HepG2 (cell line): Measurements from ENCODE around the gene KCNQ1OT1. TPM values are rescaled to one million over a fixed set of nuclear protein-coding genes. Genes with fewer than 3 reads are reported as not detected.

Source experiments
- ATAC-seq: fragments of 200-7000 bp; cut with Tn5 transposase; 3 replicates; pipeline ENCODE4 v1.9.1; 2020; ENCODE audit warnings: mild to moderate bottlenecking, moderate library complexity
- BruUV-seq: library from RNA; stranded (reverse); fragments of 400-500 nt; replicated peaks from 2 replicates; lab custom pipeline; 2021; lab: Mats Ljungman, UMichigan
- CTCF ChIA-PET: fragments of 300-600 bp; formaldehyde crosslinking; extraction: SDS; loops from one replicate; lab custom pipeline; 2021; ENCODE audit warnings: low total read pairs, inconsistent platforms, low intra/inter-chr PET ratio; lab: Yijun Ruan, JAX
- POLR2A ChIA-PET: fragments of 350-600 bp; sonication (Branson Sonifier 250); formaldehyde crosslinking; loops from one replicate; lab custom pipeline; 2020; ENCODE audit warnings: antibody characterized with exemption, inconsistent platforms; lab: Yijun Ruan, JAX
- DNase-seq: peaks from one replicate; pipeline ENCODE4 v3.0.0-alpha.2; 2015; ENCODE audit warnings: low spot score
- FAIRE-seq: peaks from 3 replicates; lab custom pipeline; 2011; peaks lifted over from hg19 to GRCh38; lab: Jason Lieb, UNC
- H2AFZ ChIP-seq: one replicate; pipeline ENCODE4 v1.6.1; 2011; ENCODE audit warnings: low read length, inconsistent platforms
- H3K27ac ChIP-seq: fragments of 300-600 bp; 3 replicates; pipeline ENCODE4 v1.8.0; 2011; ENCODE audit warnings: mixed run types, mild to moderate bottlenecking, mixed read lengths, low read length, inconsistent platforms; ENCODE audit not compliant: insufficient read depth; ENCODE audit errors: extremely low read length
- H3K27me3 ChIP-seq, 2 experiments: fragments of 200-600 bp in 1 of 2; 2 replicates in 1 of 2; 3 replicates in 1 of 2; pipeline versions ENCODE4 v1.6.0 to v1.8.0; 2011; ENCODE audit warnings: low read length in 2 of 2, mild to moderate bottlenecking in 2 of 2, moderate library complexity in 2 of 2, inconsistent platforms in 1 of 2; ENCODE audit not compliant: insufficient read depth in 2 of 2, control insufficient read depth in 1 of 2
- H3K36me3 ChIP-seq, 2 experiments: fragments of 200-600 bp in 1 of 2; replicated peaks in 1 of 2; 2 replicates in 1 of 2; 3 replicates in 1 of 2; pipeline versions ENCODE4 v1.5.1 to v1.8.0; 2011; ENCODE audit warnings: low read length in 2 of 2, inconsistent platforms in 1 of 2; ENCODE audit not compliant: insufficient read depth in 2 of 2, control insufficient read depth in 1 of 2
- H3K4me1 ChIP-seq: 2 replicates; pipeline ENCODE4 v1.5.1; 2012; ENCODE audit warnings: low read length, inconsistent platforms; ENCODE audit not compliant: insufficient read depth
- H3K4me2 ChIP-seq: 2 replicates; pipeline ENCODE4 v1.6.0; 2011; ENCODE audit warnings: low read depth, low read length, inconsistent platforms
- H3K4me3 ChIP-seq, 3 experiments: fragments of 200-600 bp in 1 of 3; sonication (generic), shearing (Covaris generic) in 1 of 3; replicated peaks in 1 of 3; 2 replicates each; pipeline ENCODE4 v1.5.1; 2011 to 2016; ENCODE audit warnings: low read length in 3 of 3, inconsistent platforms in 2 of 3, low read depth in 2 of 3, mild to moderate bottlenecking in 2 of 3, control low read depth in 1 of 3, mixed read lengths in 1 of 3; ENCODE audit not compliant: insufficient read depth in 1 of 3
- H3K79me2 ChIP-seq: one replicate; pipeline ENCODE4 v1.6.1; 2011; ENCODE audit warnings: low read length, inconsistent platforms; ENCODE audit not compliant: insufficient read depth
- H3K9ac ChIP-seq: 2 replicates; pipeline ENCODE4 v1.6.0; 2011; ENCODE audit warnings: mild to moderate bottlenecking, low read depth, low read length, inconsistent platforms; ENCODE audit not compliant: insufficient read depth
- H3K9me3 ChIP-seq: 2 replicates; pipeline ENCODE4 v1.5.1; 2012; ENCODE audit warnings: mild to moderate bottlenecking, low read length
- H4K20me1 ChIP-seq: 2 replicates; pipeline ENCODE4 v1.6.0; 2011; ENCODE audit warnings: inconsistent platforms, mild to moderate bottlenecking, low read length, moderate library complexity; ENCODE audit not compliant: insufficient read depth
- GMEB1 ChIP-seq: sonication (generic); formaldehyde crosslinking; IDR thresholded peaks from 2 replicates; pipeline ENCODE4 v1.5.1; 2020; ENCODE audit warnings: missing genetic modification reagents, mild to moderate bottlenecking, borderline replicate concordance
- IRF1 ChIP-seq: sonication (generic); formaldehyde crosslinking; IDR thresholded peaks from 2 replicates; pipeline ENCODE4 v1.4.0; 2020; ENCODE audit warnings: low read depth, mild to moderate bottlenecking, missing genetic modification reagents
- KDM2A ChIP-seq: sonication (generic); formaldehyde crosslinking; IDR thresholded peaks from 2 replicates; pipeline ENCODE4 v1.4.0; 2020; ENCODE audit warnings: low read depth, missing genetic modification reagents, borderline replicate concordance
- SKIL ChIP-seq: sonication (generic); formaldehyde crosslinking; IDR thresholded peaks from 2 replicates; pipeline ENCODE4 v1.8.0; 2022; ENCODE audit warnings: missing genetic modification reagents, mild to moderate bottlenecking, moderate library complexity, borderline replicate concordance
- TRIM22 ChIP-seq: fragments of 450-650 bp; IDR thresholded peaks from 2 replicates; pipeline ENCODE4 v1.6.1; 2017
- ZBTB44 ChIP-seq: sonication (generic); formaldehyde crosslinking; IDR thresholded peaks from 2 replicates; pipeline ENCODE4 v1.4.0; 2020; ENCODE audit warnings: missing genetic modification reagents
- WGBS: methylation state at CpG from one replicate; pipeline ENCODE4 v1.1.6; 2017; ENCODE audit warnings: low lambda C conversion rate; 5-methylcytosine and 5-hydroxymethylcytosine counted together
- in situ Hi-C: cut with HindIII; loops from 2 replicates; pipeline ENCODE4 v1.10.0; 2017; ENCODE audit warnings: low pct_unique_long_range_greater_than_20kb; ENCODE audit not compliant: extremely low pct_ligation_motif_present
- intact Hi-C: fragments of 100-400 bp; cut with micrococcal nuclease; formaldehyde crosslinking; loops from one replicate; pipeline ENCODE4 v1.10.0; 2022; ENCODE audit not compliant: unreplicated experiment
- polyA plus RNA-seq, 8 experiments: library from polyadenylated mRNA; depleted of rRNA in 3 of 8; stranded (reverse) in 7 of 8; unstranded in 1 of 8; fragments of >200 nt; fragmentation: Illumina TruSeq in 4 of 8; extraction: Trizol in 4 of 8; gene quantifications; 2 replicates each; pipeline versions ENCODE4 v1.2.1 to v1.2.3, GENCODE V29; 2011 to 2016; ENCODE audit warnings: low read depth in 4 of 8, missing spikeins in 1 of 8, mixed read lengths in 1 of 8; ENCODE audit not compliant: insufficient read depth in 1 of 8
- total RNA-seq, 5 experiments: library from RNA; depleted of rRNA; stranded (reverse); fragments of >200 nt; fragmentation: Illumina TruSeq; extraction: Trizol; gene quantifications; 2 replicates each; pipeline ENCODE4 v1.2.3, GENCODE V29; 2016; ENCODE audit warnings: low read depth in 1 of 5

KCNQ1OT1 gene
- total and polyA plus RNA-seq, 2 of the 13 experiments (the other 11 are each of a cell fraction or from before 2014, with no cell fraction given): 1.3 to 18.9 TPM

GRCh38 chr11:2704896-2705606 lies 5.3 kb upstream of the KCNQ1OT1 start:
- no peak for DNase-seq
- peaks cover 35% of the 10 kb centered on the region for H3K4me1 ChIP-seq
- no peak overlapping the region for H3K9ac ChIP-seq
- CTCF ChIA-PET: no interaction called here
- BruUV-seq: no TSS peak
- POLR2A ChIA-PET: interaction anchor here (0.7 to 1.9 kb wide), 2 partner anchors 21 to 84 kb away, joined by 4 to 5 read pairs; no protein-coding TSS in a partner anchor
- H3K79me2 ChIP-seq: peaks cover 6% of the 10 kb centered on the region
- ATAC-seq: no peak
- H3K27ac ChIP-seq: no peak overlapping the region
- in situ Hi-C loops: no loop called here
- peaks cover 3 to 9% of the 10 kb centered on the region in 2 experiments; a peak in 3 of 5 replicates for H3K27me3 ChIP-seq
- FAIRE-seq: no peak
- no peak overlapping the region for H3K4me2 ChIP-seq
- 67% methylated on average over 5 of the region's 14 CpGs for WGBS
- no peaks in the 10 kb centered on the region for H4K20me1 ChIP-seq
- TF ChIP-seq IRF1 (CRISPR knock-in tag) (no peak), SKIL (CRISPR knock-in tag) (no peak)
- intact Hi-C loops: no loop called here
- no peaks in the 10 kb centered on the region for H3K36me3 ChIP-seq
- 0 out of 2 replicates have a peak, but pooled peaks cover 5% of the 10 kb centered on the region for H3K9me3 ChIP-seq
- no peak overlapping the region for H3K4me3 ChIP-seq
- no peak overlapping the region for H2AFZ ChIP-seq

- ChIA-PET CTCF (no interaction called here), POLR2A (interaction anchor here (0.7 to 3.4 kb wide), 3 partner anchors 21 to 85 kb away, joined by 4 to 72 read pairs (median 5); no protein-coding TSS in a partner anchor)
- peaks cover 2 to 9% of the 10 kb centered on the region in 2 experiments; a peak in 3 of 5 replicates for H3K27me3 ChIP-seq
- H3K4me3 ChIP-seq: no peak overlapping the region
- no peak overlapping the region for H3K27ac ChIP-seq
- H3K36me3 ChIP-seq: no peaks in the 10 kb centered on the region
- in situ Hi-C loops: no loop called here
- H4K20me1 ChIP-seq: no peaks in the 10 kb centered on the region; the same call in 1 of the 2 replicates
- H3K4me2 ChIP-seq: no peak overlapping the region
- peaks cover 11% of the 10 kb centered on the region for H3K79me2 ChIP-seq
- ATAC-seq (no peak), DNase-seq (no peak), FAIRE-seq (no peak)
- H2AFZ ChIP-seq: no peak overlapping the region
- intact Hi-C loops: no loop called here
- 0 out of 2 replicates have a peak, but pooled peaks cover 5% of the 10 kb centered on the region for H3K9me3 ChIP-seq
- WGBS: 73% methylated on average over 6 of the region's 6 CpGs
- no peak overlapping the region for H3K9ac ChIP-seq
- no TSS peak for BruUV-seq
- H3K4me1 ChIP-seq: peaks cover 35% of the 10 kb centered on the region
- TF ChIP-seq ZBTB44 (CRISPR knock-in tag): no peak
- no peak for TF ChIP-seq KDM2A
- no peak for TF ChIP-seq GMEB1
- no peak for TF ChIP-seq TRIM22
Measured at GRCh38 chr11:2704356-2704755, 4.6 kb upstream of the KCNQ1OT1 start.
